GM19467 (cell line): ENCODE measurements around the gene DQX1.

Source experiments
- ATAC-seq: cut with Tn5 transposase; IDR thresholded peaks from one replicate; pipeline ENCODE4 v1.9.1; 2021; ENCODE audit warnings: mild to moderate bottlenecking, moderate library complexity; ENCODE audit not compliant: unreplicated experiment

Gene DQX1

DNA sequence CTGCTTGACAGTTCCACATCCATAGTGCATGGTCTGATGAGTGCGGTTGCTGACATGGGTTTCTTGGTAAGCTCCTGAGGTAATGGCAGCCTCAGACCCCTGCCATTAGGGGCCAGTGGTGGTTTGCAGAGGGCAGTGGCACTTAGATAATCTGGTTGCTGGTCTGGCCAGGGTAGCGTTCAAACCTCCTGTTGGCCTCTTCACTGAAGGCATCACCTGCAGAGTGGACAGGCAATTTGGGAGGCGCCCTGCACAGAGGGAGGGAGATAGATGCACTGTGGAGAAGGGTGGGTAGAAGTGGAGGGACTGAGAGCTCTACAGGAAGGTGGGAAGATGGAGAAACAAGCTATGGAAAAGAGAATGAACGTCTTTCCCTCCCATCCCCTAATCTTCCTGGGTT lies 7.4 kb upstream of the DQX1 start:
- no peak for ATAC-seq

GRCh38 chr2:74532222-74532621 lies 6.2 kb upstream of the DQX1 start:
- ATAC-seq: no peak

DNA sequence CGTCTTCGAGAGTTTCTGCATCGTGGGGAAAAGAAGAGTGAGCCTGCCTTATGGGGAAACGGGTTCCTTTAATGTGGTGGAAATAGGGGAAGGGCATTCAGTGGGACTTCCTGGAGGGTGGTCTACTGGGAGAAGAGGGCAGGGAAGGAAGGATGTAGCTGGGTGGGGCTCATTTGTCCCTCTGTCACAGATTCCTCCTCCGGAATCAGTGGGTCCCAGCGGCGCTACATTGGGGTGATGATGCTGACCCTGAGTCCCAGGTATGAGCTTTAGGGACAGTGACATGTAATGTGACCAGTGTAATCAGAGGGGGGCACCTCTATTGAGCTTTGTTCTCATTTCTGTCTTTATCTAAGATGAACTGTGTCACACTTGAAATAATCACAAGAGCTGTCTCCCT lies 5.6 kb upstream of the DQX1 start:
- no peak for ATAC-seq

GRCh38 chr2:74530239-74531187 lies 4.5 kb upstream of the DQX1 start:
- ATAC-seq: no peak

- peak; percentile 76 for ATAC-seq
These were observed 3.6 kb upstream of the DQX1 start, which contains the start of the genes AUP1 and HTRA2 for GRCh38 chr2:74529357-74530238. TSS of gene AUP1 (minus strand) at chr2:74529706. CDS start at chr2:74529629, 77 bp downstream. TSS of gene HTRA2 (plus strand) at chr2:74529933. CDS start at chr2:74530007, 74 bp downstream.

GRCh38 chr2:74528600-74529356 lies 2.7 kb upstream of the DQX1 start:
- ATAC-seq: peak; percentile 2

- no peak for ATAC-seq
These were observed 1.7 kb upstream of the DQX1 start for GRCh38 chr2:74527741-74528140.

GRCh38 chr2:74526649-74527230 lies 709 bp upstream of the DQX1 start:
- no peak for ATAC-seq

DNA sequence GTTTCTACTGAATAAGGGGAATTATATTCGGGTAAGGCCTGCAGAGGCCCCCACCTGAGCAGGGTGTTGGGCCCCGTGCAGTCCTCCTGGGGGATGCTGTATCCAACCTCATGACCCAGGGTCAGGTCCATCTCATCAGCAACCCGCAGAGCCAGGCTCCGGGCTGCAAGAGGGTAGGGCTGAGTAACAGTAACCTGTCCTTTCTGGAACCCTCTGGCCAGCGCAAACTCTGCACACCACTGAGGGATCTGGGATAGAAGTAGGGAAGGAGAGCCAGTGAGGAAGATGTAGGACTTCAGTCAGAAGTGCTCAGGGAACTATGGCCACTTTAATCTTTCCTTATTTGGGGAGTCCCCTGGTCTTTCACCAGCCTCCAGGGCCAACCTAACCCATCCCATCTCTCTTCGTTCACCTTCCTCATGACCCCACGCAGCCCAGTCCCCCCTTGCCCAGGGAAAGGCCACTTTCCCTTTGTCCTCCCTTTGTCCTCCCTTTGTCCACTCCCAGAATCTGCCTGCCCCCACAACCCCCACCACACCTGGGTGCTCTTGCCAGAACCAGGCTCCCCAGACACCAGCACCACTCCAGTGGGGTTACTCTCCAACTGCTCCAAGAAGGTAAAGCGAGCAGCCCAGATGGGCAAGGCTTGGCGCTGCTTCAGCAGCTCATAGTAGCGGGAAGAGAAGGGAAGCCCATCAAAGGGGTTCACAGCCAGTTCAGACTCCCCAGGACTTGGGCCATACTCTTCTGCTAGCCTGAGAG lies 895 bp downstream of the DQX1 start:
- no peak for ATAC-seq

- ATAC-seq: no peak
These were observed 2.0 kb downstream of the DQX1 start for GRCh38 chr2:74524005-74524404.

GRCh38 chr2:74522516-74522915 lies 3.5 kb downstream of the DQX1 start:
- no peak for ATAC-seq

DNA sequence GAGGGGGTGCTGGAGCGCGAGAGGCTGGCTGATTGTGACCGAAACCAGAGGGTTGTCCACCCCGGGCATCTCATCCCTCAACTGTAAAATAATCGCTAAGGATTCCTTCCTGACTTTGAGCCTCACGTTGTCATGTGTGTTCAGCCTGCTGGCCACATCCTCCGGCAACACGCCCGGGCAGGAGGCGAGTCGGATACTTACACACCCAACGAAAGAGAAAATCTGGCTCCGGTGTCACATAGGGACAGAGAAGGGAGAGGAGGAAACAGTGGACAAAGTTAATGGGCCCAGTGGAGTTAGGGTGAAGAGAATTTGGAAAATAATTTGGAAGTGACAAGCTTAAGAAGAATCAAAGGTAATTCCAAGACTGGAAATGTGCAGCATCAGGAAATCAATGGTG lies 9.4 kb downstream of the DQX1 start:
- ATAC-seq: no peak

GRCh38 chr2:74515981-74516633 lies 9.9 kb downstream of the DQX1 start:
- peak; percentile 61 for ATAC-seq

GRCh38 chr2:74515271-74515980 lies 10.6 kb downstream of the DQX1 start:
- ATAC-seq: no peak

DNA sequence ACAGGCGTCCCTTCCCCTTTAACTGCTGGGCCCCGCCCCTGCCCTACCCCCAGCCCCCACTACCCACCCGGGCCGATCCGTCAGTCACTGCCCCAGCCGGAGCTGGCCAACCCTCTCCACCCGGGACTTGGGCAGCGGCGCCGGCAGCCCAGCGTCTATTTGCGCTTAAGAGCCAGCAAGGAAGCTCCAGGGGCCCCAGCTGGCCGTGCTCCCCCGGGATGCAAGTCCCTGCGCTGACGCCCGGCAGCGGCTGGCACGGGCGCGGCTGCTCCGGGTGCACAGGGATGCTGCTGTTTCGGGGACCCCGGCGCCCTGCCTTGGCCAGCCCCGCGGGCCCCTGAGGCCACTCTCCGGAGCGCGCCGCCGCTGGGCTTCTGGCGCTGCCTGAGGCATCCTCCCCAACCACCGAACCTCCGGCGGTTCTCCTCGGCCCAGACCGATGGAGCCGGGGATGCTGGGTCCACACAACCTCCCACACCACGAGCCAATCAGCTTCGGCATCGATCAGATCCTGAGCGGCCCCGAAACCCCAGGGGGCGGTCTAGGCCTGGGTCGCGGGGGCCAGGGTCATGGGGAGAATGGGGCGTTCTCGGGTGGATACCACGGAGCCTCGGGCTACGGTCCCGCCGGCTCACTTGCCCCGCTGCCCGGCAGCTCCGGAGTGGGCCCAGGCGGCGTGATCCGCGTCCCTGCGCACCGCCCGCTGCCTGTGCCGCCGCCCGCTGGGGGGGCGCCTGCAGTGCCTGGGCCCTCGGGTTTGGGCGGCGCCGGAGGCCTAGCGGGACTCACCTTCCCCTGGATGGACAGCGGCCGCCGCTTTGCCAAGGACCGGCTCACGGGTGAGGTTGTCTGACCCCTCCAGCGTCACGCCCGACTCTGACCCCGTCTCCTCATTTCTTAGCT lies 11.4 kb downstream of the DQX1 start, which contains the start of gene TLX2:
Gene TLX2, plus strand, starts transcription at position 83 of the 903 bp plus-strand sequence. Its CDS starts 357 bp downstream, at position 440.
- ATAC-seq: no peak

DNA sequence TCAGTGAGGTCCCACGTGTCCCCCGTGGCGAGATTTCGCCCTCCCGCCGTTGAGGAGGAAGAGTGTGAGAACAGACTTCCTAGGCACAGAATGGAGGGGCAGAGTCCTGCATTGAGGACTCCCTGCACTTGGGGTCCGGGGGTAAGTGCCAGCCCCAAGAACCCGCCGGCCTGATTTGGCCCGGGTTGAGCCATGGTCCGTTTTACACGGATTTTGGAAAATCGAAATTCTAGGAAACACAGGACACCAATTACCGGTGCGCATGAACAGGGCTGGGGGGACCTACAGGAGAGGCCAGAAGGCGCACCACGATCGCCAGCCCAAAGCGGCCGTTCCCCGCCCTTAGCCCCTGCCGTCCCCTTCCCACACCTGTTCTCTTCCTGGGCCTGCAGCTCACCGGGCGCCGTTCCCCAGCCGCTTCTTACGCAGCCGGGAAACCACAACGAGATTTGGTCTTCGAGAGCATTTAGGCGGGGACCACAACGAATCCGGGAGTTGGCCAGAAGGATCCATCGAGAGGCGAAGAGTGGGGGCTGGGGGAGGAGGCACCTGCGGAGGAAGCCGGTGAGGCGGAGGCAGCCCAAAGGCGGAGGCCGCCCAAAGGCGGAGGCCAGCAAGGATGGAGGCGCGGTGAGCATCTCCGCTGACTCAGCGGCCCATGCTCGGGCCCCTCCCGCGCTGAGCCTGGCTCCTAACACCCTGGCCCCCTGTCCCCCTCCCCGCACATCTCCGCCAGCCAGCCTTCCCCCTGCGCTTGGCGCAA lies 12.2 kb downstream of the DQX1 start:
- no peak for ATAC-seq
